ENCODE data around the gene NRG3. TPM values are rescaled to one million over a fixed set of nuclear protein-coding genes. Genes with fewer than 3 reads are reported as not detected.

The NRG3 gene
- total and polyA plus RNA-seq, 5 experiments from 2014 or later = not detected

- H3K36me3 Mint-ChIP-seq = peaks cover 0 to 2% (median 0%) of the 10 kb centered on the region in 3 donors
- no peaks in the 10 kb centered on the region for H3K4me1 Mint-ChIP-seq
- no peak overlapping the region for H3K27ac Mint-ChIP-seq
- ATAC-seq (no peak), DNase-seq (no peak)
- no peaks in the 10 kb centered on the region for H3K27me3 Mint-ChIP-seq
- H3K4me3 Mint-ChIP-seq = no peak overlapping the region
- POLR2A ChIA-PET = no interaction called here
- peaks cover 0 to 13% (median 5%) of the 10 kb centered on the region in 9 donors for H3K9me3 Mint-ChIP-seq
Measured at GRCh38 chr10:82420001-82420400, 545.0 kb downstream of the NRG3 start.

GRCh38 chr10:82429302-82429701 is 554.3 kb downstream of the NRG3 start:
- H3K4me1 Mint-ChIP-seq = no peaks in the 10 kb centered on the region
- H3K36me3 Mint-ChIP-seq = peaks cover 0 to 4% (median 0%) of the 10 kb centered on the region in 3 donors
- no peaks in the 10 kb centered on the region for H3K27me3 Mint-ChIP-seq
- peaks cover 0 to 52% (median 20%) of the 10 kb centered on the region in 9 donors for H3K9me3 Mint-ChIP-seq
- H3K4me3 Mint-ChIP-seq = no peak overlapping the region
- ATAC-seq (no peak), DNase-seq (no peak)
- POLR2A ChIA-PET = no interaction called here
- H3K27ac Mint-ChIP-seq = no peak overlapping the region

GRCh38 chr10:82438277-82438676 is 563.3 kb downstream of the NRG3 start:
- ATAC-seq = no peak
- H3K4me1 Mint-ChIP-seq = no peaks in the 10 kb centered on the region
- no peak for DNase-seq
- POLR2A ChIA-PET = no interaction called here
- H3K27ac Mint-ChIP-seq = no peak overlapping the region
- peaks cover 0 to 15% (median 9%) of the 10 kb centered on the region in 9 donors for H3K9me3 Mint-ChIP-seq
- H3K27me3 Mint-ChIP-seq = peaks cover 0 to 4% (median 0%) of the 10 kb centered on the region in 5 donors
- no peaks in the 10 kb centered on the region for H3K36me3 Mint-ChIP-seq
- no peak overlapping the region for H3K4me3 Mint-ChIP-seq

- Mint-ChIP-seq H3K4me3 (no peak overlapping the region), H3K9me3 (peaks cover 0 to 15% (median 4%) of the 10 kb centered on the region in 9 donors), H3K36me3 (no peaks in the 10 kb centered on the region), H3K27ac (no peak overlapping the region), H3K4me1 (no peaks in the 10 kb centered on the region), H3K27me3 (peaks cover 0 to 4% (median 0%) of the 10 kb centered on the region in 5 donors)
- DNase-seq = no peak
- ATAC-seq = no peak
- POLR2A ChIA-PET = no interaction called here
Measured at GRCh38 chr10:82440775-82441174, 565.8 kb downstream of the NRG3 start.

- no peaks in the 10 kb centered on the region for H3K27me3 Mint-ChIP-seq
- POLR2A ChIA-PET = no interaction called here
- H3K27ac Mint-ChIP-seq = no peak overlapping the region
- peaks cover 0 to 6% (median 0%) of the 10 kb centered on the region in 9 donors for H3K9me3 Mint-ChIP-seq
- no peak overlapping the region for H3K4me3 Mint-ChIP-seq
- DNase-seq = no peak
- H3K36me3 Mint-ChIP-seq = no peaks in the 10 kb centered on the region
- no peak for ATAC-seq
- no peaks in the 10 kb centered on the region for H3K4me1 Mint-ChIP-seq
Measured at GRCh38 chr10:82452046-82452445, 577.1 kb downstream of the NRG3 start.

GRCh38 chr10:82452676-82453075 is 577.7 kb downstream of the NRG3 start:
- no peak for DNase-seq
- Mint-ChIP-seq H3K27me3 (no peaks in the 10 kb centered on the region), H3K4me1 (no peaks in the 10 kb centered on the region), H3K9me3 (peaks cover 0 to 6% (median 0%) of the 10 kb centered on the region in 9 donors), H3K4me3 (no peak overlapping the region), H3K36me3 (no peaks in the 10 kb centered on the region), H3K27ac (no peak overlapping the region)
- POLR2A ChIA-PET = no interaction called here
- ATAC-seq = no peak

- no peak for ATAC-seq
- Mint-ChIP-seq H3K4me3 (no peak overlapping the region), H3K9me3 (peaks cover 0 to 11% (median 0%) of the 10 kb centered on the region in 9 donors), H3K27me3 (no peaks in the 10 kb centered on the region), H3K4me1 (no peaks in the 10 kb centered on the region), H3K36me3 (no peaks in the 10 kb centered on the region), H3K27ac (no peak overlapping the region)
- POLR2A ChIA-PET = no interaction called here
- DNase-seq = no peak
Measured at GRCh38 chr10:82453678-82454293, 578.8 kb downstream of the NRG3 start.

GRCh38 chr10:82462910-82463551 is 588.0 kb downstream of the NRG3 start:
- DNase-seq (no peak), ATAC-seq (no peak)
- no peak overlapping the region for H3K27ac Mint-ChIP-seq
- peaks cover 0 to 56% (median 5%) of the 10 kb centered on the region in 9 donors for H3K9me3 Mint-ChIP-seq
- H3K4me3 Mint-ChIP-seq = no peak overlapping the region
- H3K4me1 Mint-ChIP-seq = no peaks in the 10 kb centered on the region
- H3K36me3 Mint-ChIP-seq = no peaks in the 10 kb centered on the region
- POLR2A ChIA-PET = no interaction called here
- H3K27me3 Mint-ChIP-seq = no peaks in the 10 kb centered on the region

- POLR2A ChIA-PET = no interaction called here
- Mint-ChIP-seq H3K9me3 (peaks cover 0 to 53% (median 4%) of the 10 kb centered on the region in 9 donors), H3K36me3 (no peaks in the 10 kb centered on the region), H3K4me1 (no peaks in the 10 kb centered on the region), H3K27ac (no peak overlapping the region), H3K27me3 (no peaks in the 10 kb centered on the region), H3K4me3 (no peak overlapping the region)
- ATAC-seq = no peak
- DNase-seq = no peak
Measured at GRCh38 chr10:82463614-82464013, 588.6 kb downstream of the NRG3 start.

- POLR2A ChIA-PET = no interaction called here
- ATAC-seq = no peak
Measured at GRCh38 chr10:82464191-82464818, 589.3 kb downstream of the NRG3 start.

GRCh38 chr10:82464966-82465365 is 590.0 kb downstream of the NRG3 start:
- peaks cover 0 to 43% (median 4%) of the 10 kb centered on the region in 9 donors for H3K9me3 Mint-ChIP-seq
- no peaks in the 10 kb centered on the region for H3K4me1 Mint-ChIP-seq
- no peak overlapping the region for H3K27ac Mint-ChIP-seq
- no peak for ATAC-seq
- no peak overlapping the region for H3K4me3 Mint-ChIP-seq
- H3K27me3 Mint-ChIP-seq = no peaks in the 10 kb centered on the region
- POLR2A ChIA-PET = no interaction called here
- DNase-seq = no peak
- H3K36me3 Mint-ChIP-seq = no peaks in the 10 kb centered on the region

More at GRCh38 chr10:82464191-82464818, 589.3 kb downstream of the NRG3 start:
- H3K36me3 Mint-ChIP-seq = no peaks in the 10 kb centered on the region
- no peak for DNase-seq
- no peak overlapping the region for H3K27ac Mint-ChIP-seq
- H3K4me3 Mint-ChIP-seq = no peak overlapping the region
- no peaks in the 10 kb centered on the region for H3K27me3 Mint-ChIP-seq
- peaks cover 0 to 50% (median 4%) of the 10 kb centered on the region in 9 donors for H3K9me3 Mint-ChIP-seq
- H3K4me1 Mint-ChIP-seq = no peaks in the 10 kb centered on the region

GRCh38 chr10:82468453-82468852 is 593.5 kb downstream of the NRG3 start:
- ATAC-seq = no peak
- H3K27me3 Mint-ChIP-seq = no peaks in the 10 kb centered on the region
- no peak overlapping the region for H3K27ac Mint-ChIP-seq
- H3K9me3 Mint-ChIP-seq = peaks cover 0 to 15% (median 4%) of the 10 kb centered on the region in 9 donors
- DNase-seq = no peak
- no peaks in the 10 kb centered on the region for H3K4me1 Mint-ChIP-seq
- POLR2A ChIA-PET = no interaction called here
- H3K4me3 Mint-ChIP-seq = no peak overlapping the region
- no peaks in the 10 kb centered on the region for H3K36me3 Mint-ChIP-seq

Data from naive thymus-derived CD8-positive, alpha-beta T cell (primary cell).